Transverse colon (tissue), 4 donors: ENCODE results near the gene RPS15A. TPM values are rescaled to one million over a fixed set of nuclear protein-coding genes. Genes with fewer than 3 reads are reported as not detected.

ENCODE experiments used
- DNase-seq: peaks from one replicate; pipeline ENCODE4 v3.0.0-alpha.2; 2019
- H3K27ac ChIP-seq, 4 donors: fragments of 200-600 bp; sonication (generic); 2 replicates each; pipeline ENCODE4 v1.5.1; 2016 to 2018; ENCODE audit warnings: inconsistent platforms in 4 of 4
- H3K27me3 ChIP-seq: fragments of 200-600 bp; sonication (generic); 2 replicates; pipeline ENCODE4 v1.5.1; 2017; ENCODE audit warnings: inconsistent platforms
- H3K36me3 ChIP-seq, 4 donors: fragments of 200-600 bp; sonication (generic); 2 replicates each; pipeline ENCODE4 v1.5.1; 2017 to 2019; ENCODE audit warnings: inconsistent platforms in 4 of 4
- H3K4me1 ChIP-seq, 4 donors: fragments of 200-600 bp; sonication (generic); 2 replicates each; pipeline ENCODE4 v1.5.1; 2017 to 2020; ENCODE audit warnings: inconsistent platforms in 4 of 4
- H3K4me3 ChIP-seq, 4 donors: fragments of 200-600 bp; sonication (generic); 1 replicate in 1 of 4; 2 replicates in 3 of 4; pipeline versions ENCODE4 v1.5.1 to v1.6.1; 2017 to 2019; ENCODE audit warnings: inconsistent platforms in 4 of 4
- H3K9me3 ChIP-seq, 2 donors: fragments of 200-600 bp; sonication (generic); 2 replicates each; pipeline ENCODE4 v1.5.1; 2017 to 2019; ENCODE audit warnings: inconsistent platforms in 2 of 2
- CTCF ChIP-seq, 5 experiments: fragments of 200-600 bp in 3 of 5; fragments of 450-650 bp in 2 of 5; sonication (generic) in 3 of 5; IDR thresholded peaks; 1 replicate in 2 of 5; 2 replicates in 3 of 5; pipeline ENCODE4 v1.5.1; 2016 to 2017; ENCODE audit warnings: antibody characterized with exemption in 5 of 5, inconsistent platforms in 3 of 5, mild to moderate bottlenecking in 2 of 5, moderate library complexity in 1 of 5
- EP300 ChIP-seq: sonication (generic); formaldehyde crosslinking; IDR thresholded peaks from one replicate; pipeline ENCODE4 v1.6.1; 2017; ENCODE audit warnings: antibody characterized with exemption, low read depth
- POLR2A ChIP-seq: fragments of 450-650 bp; IDR thresholded peaks from one replicate; pipeline ENCODE4 v1.6.1; 2016; ENCODE audit warnings: antibody characterized with exemption, mild to moderate bottlenecking, moderate library complexity
- POLR2AphosphoS5 ChIP-seq, 3 donors: sonication (generic); formaldehyde crosslinking; IDR thresholded peaks; one replicate each; pipeline ENCODE4 v1.6.1; 2016; ENCODE audit warnings: antibody characterized with exemption in 3 of 3
- WGBS, 2 donors: methylation state at CpG; one replicate each; pipeline ENCODE4 v1.1.5; 2018; ENCODE audit warnings: low coverage in 1 of 2; 5-methylcytosine and 5-hydroxymethylcytosine counted together
- in situ Hi-C, 4 donors: fragments of 200-750 bp; cut with MboI; loops; one replicate each; pipeline versions ENCODE4 v1.15.0 to v1.15.1; 2017; ENCODE audit warnings: low sequenced_read_pairs in 3 of 4, low pct_ligation_motif_present in 1 of 4, low pct_unique_long_range_greater_than_20kb in 1 of 4
- intact Hi-C: fragments of 100-400 bp; cut with DNase I; formaldehyde crosslinking; loops from one replicate; pipeline ENCODE4 v1.15.1; 2023; ENCODE audit warnings: low total_unique reads
- total RNA-seq, 4 donors: library from RNA; depleted of rRNA; stranded (reverse); fragments of >200 nt; gene quantifications; one replicate each; pipeline ENCODE4 v1.1.0, GENCODE V29; 2016

The RPS15A gene
- total RNA-seq, 4 donors from 2014 or later = 885 to 1,418 (median 1,010) TPM

GRCh38 chr16:18805257-18805773 lies 15.2 kb upstream of the RPS15A start:
- Histone ChIP-seq H3K9me3 (no peaks in the 10 kb centered on the region), H3K27me3 (no peaks in the 10 kb centered on the region), H3K4me3 (no peak overlapping the region), H3K36me3 (peaks cover 0 to 35% (median 10%) of the 10 kb centered on the region in 4 donors), H3K27ac (no peak overlapping the region), H3K4me1 (peaks cover 0 to 13% (median 11%) of the 10 kb centered on the region in 4 donors)
- no peak for DNase-seq
- 18 to 23% methylated on average over 2 of the region's 2 CpGs for WGBS, 2 donors
- TF ChIP-seq POLR2A = no peak
- TF ChIP-seq EP300 = no peak
- TF ChIP-seq POLR2AphosphoS5 (IDR thresholded peaks at IDR 0.05) = no peak
- TF ChIP-seq CTCF (IDR thresholded peaks at IDR 0.05) = no peak
- intact Hi-C loops (no loop called here), in situ Hi-C loops (loop anchor here in 2 of 4 donors (25.0 kb wide), 2 partner anchors 107 to 157 kb away; no protein-coding TSS in a partner anchor)

GRCh38 chr16:18804540-18804939 lies 14.4 kb upstream of the RPS15A start:
- H3K4me1 ChIP-seq = peaks cover 5 to 21% (median 19%) of the 10 kb centered on the region in 4 donors
- no peaks in the 10 kb centered on the region for H3K9me3 ChIP-seq
- intact Hi-C loops = no loop called here
- TF ChIP-seq CTCF (IDR thresholded peaks at IDR 0.05) (no peak), EP300 (no peak), POLR2A (no peak), POLR2AphosphoS5 (IDR thresholded peaks at IDR 0.05) (no peak)
- in situ Hi-C loops = loop anchor here in 2 of 4 donors (25.0 kb wide), 2 partner anchors 108 to 158 kb away; no protein-coding TSS in a partner anchor
- no peaks in the 10 kb centered on the region for H3K27me3 ChIP-seq
- H3K4me3 ChIP-seq = no peak overlapping the region
- H3K27ac ChIP-seq = peak overlapping the region in 2 of 4 donors; percentile 15 to 21
- peaks cover 0 to 28% (median 6%) of the 10 kb centered on the region in 4 donors for H3K36me3 ChIP-seq
- DNase-seq = no peak
- WGBS, 2 donors = 65 to 68% methylated on average over 3 of the region's 3 CpGs

GRCh38 chr16:18803569-18804462 lies 13.7 kb upstream of the RPS15A start:
- WGBS, 2 donors = 69 to 81% methylated on average over 4 to 5 of the region's 5 CpGs
- intact Hi-C loops = no loop called here
- no peaks in the 10 kb centered on the region for H3K27me3 ChIP-seq
- TF ChIP-seq EP300 (no peak), POLR2A (no peak), CTCF (IDR thresholded peaks at IDR 0.05) (no peak)
- peaks cover 0 to 20% (median 3%) of the 10 kb centered on the region in 4 donors for H3K36me3 ChIP-seq
- H3K4me1 ChIP-seq = peaks cover 8 to 28% (median 22%) of the 10 kb centered on the region in 4 donors
- H3K4me3 ChIP-seq = no peak overlapping the region
- peak overlapping the region in 2 of 4 donors; percentile 15 to 91 for H3K27ac ChIP-seq
- H3K9me3 ChIP-seq = no peaks in the 10 kb centered on the region
- no peak for DNase-seq
- in situ Hi-C loops = loop anchor here in 2 of 4 donors (25.0 kb wide), 2 partner anchors 108 to 158 kb away; no protein-coding TSS in a partner anchor

- H3K27ac ChIP-seq = peak overlapping the region in 3 of 4 donors; percentile 91 to 96 (median 94)
- peaks cover 8 to 33% (median 24%) of the 10 kb centered on the region in 4 donors for H3K4me1 ChIP-seq
- in situ Hi-C loops (loop anchor here in 2 of 4 donors (25.0 kb wide), 2 partner anchors 109 to 159 kb away; no protein-coding TSS in a partner anchor), intact Hi-C loops (no loop called here)
- peaks cover 0 to 11% (median 0%) of the 10 kb centered on the region in 4 donors for H3K36me3 ChIP-seq
- no peaks in the 10 kb centered on the region for H3K9me3 ChIP-seq
- no peak for DNase-seq
- no peak overlapping the region for H3K4me3 ChIP-seq
- no peak for TF ChIP-seq POLR2AphosphoS5 (IDR thresholded peaks at IDR 0.05)
- TF ChIP-seq EP300 = no peak
- no peak for TF ChIP-seq CTCF (IDR thresholded peaks at IDR 0.05)
- no peak for TF ChIP-seq POLR2A
- no peaks in the 10 kb centered on the region for H3K27me3 ChIP-seq
- 87 to 96% methylated on average over 10 to 16 of the region's 16 CpGs for WGBS, 2 donors
Observed at GRCh38 chr16:18802767-18803343, 12.7 kb upstream of the RPS15A start.
